Colon (tissue), 2 donors: ENCODE data around the gene IGFBP7.

Source experiments
- FAIRE-seq: peaks from 2 replicates; lab custom pipeline; 2012; peaks lifted over from hg19 to GRCh38; lab: Jason Lieb, UNC
- donor health status: control.
- donor health status: control.

Gene IGFBP7

DNA sequence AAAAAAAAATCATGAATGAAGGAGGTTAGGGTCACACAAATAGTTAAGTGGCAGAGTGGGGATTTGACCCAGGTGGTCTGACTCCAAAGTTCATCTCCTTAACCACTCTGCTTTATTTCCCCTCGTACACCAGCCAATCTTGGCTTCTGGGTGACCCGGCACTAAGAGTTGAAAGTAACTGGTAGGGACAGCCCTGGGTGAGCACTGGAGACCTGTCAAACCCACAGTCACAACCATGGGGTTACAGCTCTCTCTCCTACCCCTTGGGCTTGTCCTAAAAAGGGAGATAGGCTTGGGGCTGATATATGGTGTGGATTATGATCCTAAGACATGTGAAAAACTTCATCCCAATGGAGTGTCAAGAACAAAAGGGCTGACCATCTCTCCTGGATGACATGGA, 12.5 kb downstream of the IGFBP7 start:
- FAIRE-seq, result no peak

DNA sequence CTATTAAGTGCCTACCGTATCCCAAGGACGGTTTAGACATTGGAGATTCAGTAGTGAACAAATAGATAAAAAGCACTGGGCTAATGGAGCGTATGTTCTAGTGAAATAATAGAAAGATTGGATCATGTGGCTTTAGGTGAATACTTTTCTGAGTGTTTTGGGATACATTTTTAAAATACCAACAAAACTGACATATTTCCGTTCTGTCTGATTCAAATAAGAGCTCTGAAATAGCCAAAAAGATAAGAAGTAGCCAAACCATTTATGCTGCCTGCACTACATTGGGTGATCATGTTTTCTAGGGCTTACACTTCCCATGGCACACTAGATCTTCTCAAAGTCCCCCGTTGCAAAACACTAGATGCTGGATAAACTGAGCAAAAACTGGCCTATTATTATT, 14.2 kb downstream of the IGFBP7 start:
- FAIRE-seq, result no peak

DNA sequence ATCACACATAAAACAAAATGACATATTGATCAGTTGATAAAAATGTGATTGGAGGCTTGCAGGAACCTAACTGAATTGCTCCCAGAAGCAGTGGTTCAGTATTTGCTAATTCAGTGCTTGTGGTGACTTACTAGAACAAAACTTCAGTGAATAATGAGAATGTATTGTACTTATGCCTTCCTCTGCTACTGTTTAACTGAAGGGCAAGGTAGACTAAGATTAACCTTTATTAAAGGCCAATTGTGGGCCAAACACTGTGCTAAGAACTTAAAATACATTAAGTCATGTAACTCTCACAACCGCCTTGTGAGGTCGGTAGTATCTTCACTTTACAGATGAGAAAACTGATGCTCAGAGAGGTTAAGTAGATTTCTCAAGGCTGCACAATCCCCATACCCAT, 14.9 kb downstream of the IGFBP7 start:
- FAIRE-seq, result no peak

- no peak for FAIRE-seq
Measured at GRCh38 chr4:57094832-57095223, 15.4 kb downstream of the IGFBP7 start.

GRCh38 chr4:57093845-57094831, 16.0 kb downstream of the IGFBP7 start:
- no peak for FAIRE-seq

GRCh38 chr4:57091657-57092162, 18.5 kb downstream of the IGFBP7 start:
- no peak for FAIRE-seq

- FAIRE-seq, result no peak
Measured at GRCh38 chr4:57090079-57090478, 20.1 kb downstream of the IGFBP7 start.

- no peak for FAIRE-seq
Measured at GRCh38 chr4:57089549-57089948, 20.6 kb downstream of the IGFBP7 start.

DNA sequence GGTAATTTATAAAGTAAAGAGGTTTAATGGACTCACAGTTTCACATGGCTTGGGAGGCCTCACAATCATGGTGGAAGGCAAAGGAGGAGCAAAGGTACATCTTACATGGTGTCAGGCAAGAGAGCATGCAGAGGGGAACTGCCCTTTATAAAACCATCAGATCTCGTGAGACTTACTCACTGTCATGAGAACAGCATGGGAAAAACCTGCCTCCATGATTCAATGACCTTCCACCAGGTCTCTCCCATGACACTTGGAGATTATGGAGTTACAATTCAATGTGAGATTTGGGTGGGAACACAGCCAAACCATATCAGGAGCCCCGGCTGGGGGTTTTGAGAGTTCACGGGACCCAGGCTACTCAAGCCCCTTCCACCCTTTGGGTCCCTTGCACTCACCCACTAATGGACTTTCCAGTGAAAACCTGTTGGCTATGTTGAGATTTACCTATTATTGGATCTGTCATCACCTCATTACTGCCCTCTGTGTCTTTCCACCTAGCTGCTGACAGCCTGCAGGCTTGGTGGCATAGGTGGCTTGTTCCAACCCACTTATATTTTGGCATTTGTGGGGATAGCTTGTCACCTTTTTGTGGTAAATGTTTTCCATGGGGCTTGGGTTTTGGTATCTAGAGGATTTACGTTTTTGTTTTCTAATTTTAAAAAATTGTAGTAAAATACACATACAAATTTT, 24.0 kb downstream of the IGFBP7 start:
- FAIRE-seq, result no peak

DNA sequence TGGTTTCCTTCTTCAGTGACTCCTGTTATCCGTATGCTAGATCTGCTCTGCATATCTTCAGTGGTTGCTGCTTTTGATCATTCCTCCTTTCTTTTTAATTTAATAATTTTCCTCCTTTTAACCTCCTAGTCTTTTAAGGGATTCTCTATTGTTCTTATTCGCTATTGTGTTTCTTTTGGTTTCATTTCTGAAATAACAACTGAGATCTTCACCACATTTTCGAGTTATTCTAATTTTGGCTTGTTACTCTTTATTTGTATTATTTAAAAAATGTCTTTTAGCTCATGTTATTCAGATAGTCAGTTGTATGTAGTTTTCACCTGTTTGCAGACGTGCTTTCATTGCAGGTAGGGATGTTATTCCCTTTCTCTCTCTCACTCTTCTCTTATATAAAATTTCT, 24.9 kb downstream of the IGFBP7 start:
- FAIRE-seq, result no peak

DNA sequence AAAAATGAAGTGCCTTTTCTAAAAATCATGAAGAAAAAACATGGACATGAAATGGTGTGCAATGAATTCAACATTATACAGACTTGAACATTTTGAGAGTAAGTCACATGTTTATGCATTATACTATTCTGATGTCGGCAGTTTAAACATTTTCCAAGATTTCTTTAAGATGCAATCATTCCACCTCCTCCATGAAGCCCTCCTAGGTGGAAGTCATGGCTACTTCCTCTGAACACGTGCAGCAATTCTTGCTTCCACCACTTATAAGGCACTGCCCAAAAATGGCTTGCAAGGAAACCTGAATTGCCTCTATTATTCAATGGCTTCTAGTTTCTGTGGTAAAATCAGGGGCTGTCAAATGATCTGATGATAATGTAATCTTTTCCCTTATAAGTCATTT, 25.8 kb downstream of the IGFBP7 start:
- no peak for FAIRE-seq

GRCh38 chr4:57083090-57083489, 27.1 kb downstream of the IGFBP7 start:
- no peak for FAIRE-seq

DNA sequence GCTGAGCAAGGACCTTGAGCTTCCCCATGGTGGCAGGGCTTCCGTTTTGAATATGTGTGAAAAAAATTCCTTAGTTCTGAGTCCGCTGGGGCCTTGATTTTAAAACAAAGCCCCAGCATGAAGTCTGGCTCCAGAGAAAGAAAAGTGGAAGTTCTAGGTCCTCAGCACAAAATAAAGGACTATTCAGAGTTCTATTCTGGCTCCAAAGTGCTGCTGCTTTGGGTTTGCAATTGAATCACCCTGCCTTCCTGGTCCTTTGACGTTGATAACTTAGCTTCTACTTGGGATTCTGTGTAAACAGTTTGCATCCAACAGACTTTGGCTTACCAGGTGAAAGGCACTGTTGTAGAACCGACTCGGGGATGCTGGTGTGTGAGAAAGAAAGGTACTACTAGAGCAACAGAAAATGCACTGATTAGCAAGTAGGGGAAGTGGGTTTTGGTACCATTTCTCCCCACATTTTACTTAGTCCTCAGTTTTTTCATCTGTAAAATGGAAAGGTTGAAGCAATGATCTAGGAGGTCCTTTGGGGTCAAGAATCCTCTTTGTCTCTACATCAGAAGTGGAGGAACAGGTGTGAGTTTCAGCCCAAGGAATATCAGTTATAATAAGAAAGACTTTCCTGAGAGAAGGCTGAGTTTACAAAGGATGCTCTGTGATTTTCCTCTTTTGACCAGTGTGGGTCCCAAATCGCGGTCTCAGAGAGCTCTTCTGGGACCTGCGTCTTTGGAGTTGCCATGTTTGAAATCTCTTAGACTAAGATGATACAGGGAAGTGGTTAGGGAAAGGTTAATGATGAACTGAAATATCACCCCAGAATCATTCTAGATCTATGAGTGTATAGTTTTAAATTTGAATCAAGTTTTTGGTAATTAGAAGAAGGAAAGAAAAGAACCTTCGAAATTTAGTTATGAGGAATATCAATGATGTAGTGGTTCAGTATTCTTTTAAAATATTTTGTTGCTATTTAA, 28.2 kb downstream of the IGFBP7 start:
- no peak for FAIRE-seq

- FAIRE-seq, result no peak
Measured at GRCh38 chr4:57080781-57081650, 29.2 kb downstream of the IGFBP7 start.

DNA sequence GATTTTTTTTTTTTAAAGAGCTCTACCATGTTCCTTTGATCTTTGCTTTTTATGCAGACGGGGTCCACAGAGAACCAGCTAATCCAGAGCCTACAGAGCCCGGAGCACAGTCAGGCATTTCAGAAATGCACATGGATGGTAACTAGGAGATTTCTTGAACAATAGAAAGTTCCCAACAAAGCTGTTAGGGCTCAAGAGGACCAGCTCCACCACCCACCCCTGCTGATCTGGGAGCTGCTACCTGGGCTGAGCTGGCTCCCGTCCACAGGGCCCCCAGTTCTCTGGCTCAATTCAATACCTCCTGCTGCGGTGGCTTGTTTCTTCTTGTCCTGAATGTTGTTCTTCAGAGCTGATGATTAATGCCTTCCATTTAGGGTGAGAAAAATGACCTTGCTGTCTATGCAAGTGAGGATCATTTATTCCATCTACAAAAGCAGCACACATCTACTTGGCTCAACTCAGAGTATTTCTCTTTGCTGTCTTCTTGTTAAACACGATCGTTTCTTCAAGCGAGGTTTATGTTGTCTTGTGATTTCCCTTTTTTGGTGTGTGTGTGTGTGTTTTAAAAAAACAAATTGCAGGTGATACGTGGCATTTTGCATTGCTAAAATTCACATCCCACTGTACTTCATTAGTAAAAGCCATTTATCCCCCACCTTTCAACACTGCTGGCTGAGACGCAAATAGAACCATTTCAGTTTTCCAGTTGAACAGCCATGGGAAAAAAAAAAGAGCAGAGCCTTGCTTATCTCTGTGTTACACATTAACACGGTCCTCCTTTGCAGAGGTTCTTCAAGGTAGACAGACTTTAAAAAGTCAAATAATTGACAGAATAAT, 31.3 kb downstream of the IGFBP7 start:
- FAIRE-seq, result no peak

GRCh38 chr4:57077550-57078343, 32.4 kb downstream of the IGFBP7 start:
- no peak for FAIRE-seq

GRCh38 chr4:57076646-57077045, 33.5 kb downstream of the IGFBP7 start:
- FAIRE-seq, result no peak

GRCh38 chr4:57075367-57075766, 34.8 kb downstream of the IGFBP7 start:
- FAIRE-seq, result no peak

- FAIRE-seq, result no peak
Measured at GRCh38 chr4:57074744-57075143, 35.4 kb downstream of the IGFBP7 start.
